ENCODE data around the gene TUBA1B.

GRCh38 chr12:49091836-49092085, 39.4 kb downstream of the TUBA1B start:
- no peak for TF ChIP-seq POLR2AphosphoS5 (IDR thresholded peaks at IDR 0.05)
- no peak for TF ChIP-seq CTCF (IDR thresholded peaks at IDR 0.05)
- no peak for TF ChIP-seq POLR2A (IDR thresholded peaks at IDR 0.05)

All from breast epithelium (tissue), 3 donors.